Ascending aorta (tissue), 2 donors: Measurements from ENCODE around the gene SNTG2. TPM values are rescaled to one million over a fixed set of nuclear protein-coding genes. Genes with fewer than 3 reads are reported as not detected.

ENCODE experiments used
- DNase-seq, 2 donors: peaks; one replicate each; pipeline ENCODE4 v3.0.0-alpha.2; 2019; ENCODE audit warnings: low spot score in 2 of 2
- H3K27ac ChIP-seq, 2 donors: fragments of 200-600 bp; sonication (generic); one replicate each; pipeline ENCODE4 v1.5.1; 2016 to 2017; ENCODE audit warnings: mild to moderate bottlenecking in 1 of 2
- H3K27me3 ChIP-seq: fragments of 200-600 bp; sonication (generic); one replicate; pipeline ENCODE4 v1.5.1; 2017
- H3K36me3 ChIP-seq, 2 donors: fragments of 200-600 bp; sonication (generic); one replicate each; pipeline ENCODE4 v1.5.1; 2016
- H3K4me1 ChIP-seq, 2 donors: fragments of 200-600 bp; sonication (generic); one replicate each; pipeline ENCODE4 v1.5.1; 2016 to 2017; ENCODE audit warnings: mild to moderate bottlenecking in 1 of 2
- H3K4me3 ChIP-seq, 2 donors: fragments of 200-600 bp; sonication (generic); one replicate each; pipeline ENCODE4 v1.5.1; 2016 to 2017; ENCODE audit warnings: mild to moderate bottlenecking in 1 of 2
- H3K9me3 ChIP-seq, 2 donors: fragments of 200-600 bp; sonication (generic); one replicate each; pipeline ENCODE4 v1.5.1; 2016
- intact Hi-C: fragments of 100-400 bp; cut with DNase I; formaldehyde crosslinking; loops from one replicate; pipeline ENCODE4 v1.15.1; 2023
- total RNA-seq: library from RNA; depleted of rRNA; stranded (reverse); fragments of >200 nt; gene quantifications from one replicate; pipeline ENCODE4 v1.1.0, GENCODE V29; 2016
- TF ChIP-seq, protein P1 (sequence below), 3 experiments: fragments of 200-600 bp in 2 of 3; fragments of 450-650 bp in 1 of 3; sonication (generic) in 2 of 3; IDR thresholded peaks; one replicate each; pipeline ENCODE4 v1.5.1; 2016 to 2019; ENCODE audit warnings: antibody characterized with exemption in 3 of 3, mild to moderate bottlenecking in 1 of 3, moderate library complexity in 1 of 3

SNTG2 gene
- total RNA-seq, 1 donor from 2014 or later: 9.9 TPM

- Histone ChIP-seq H3K36me3 (no peaks in the 10 kb centered on the region), H3K4me3 (no peak overlapping the region), H3K9me3 (no peaks in the 10 kb centered on the region), H3K27ac (no peak overlapping the region), H3K4me1 (no peaks in the 10 kb centered on the region), H3K27me3 (no peaks in the 10 kb centered on the region)
- intact Hi-C loops: no loop called here
- TF ChIP-seq, protein P1, sequence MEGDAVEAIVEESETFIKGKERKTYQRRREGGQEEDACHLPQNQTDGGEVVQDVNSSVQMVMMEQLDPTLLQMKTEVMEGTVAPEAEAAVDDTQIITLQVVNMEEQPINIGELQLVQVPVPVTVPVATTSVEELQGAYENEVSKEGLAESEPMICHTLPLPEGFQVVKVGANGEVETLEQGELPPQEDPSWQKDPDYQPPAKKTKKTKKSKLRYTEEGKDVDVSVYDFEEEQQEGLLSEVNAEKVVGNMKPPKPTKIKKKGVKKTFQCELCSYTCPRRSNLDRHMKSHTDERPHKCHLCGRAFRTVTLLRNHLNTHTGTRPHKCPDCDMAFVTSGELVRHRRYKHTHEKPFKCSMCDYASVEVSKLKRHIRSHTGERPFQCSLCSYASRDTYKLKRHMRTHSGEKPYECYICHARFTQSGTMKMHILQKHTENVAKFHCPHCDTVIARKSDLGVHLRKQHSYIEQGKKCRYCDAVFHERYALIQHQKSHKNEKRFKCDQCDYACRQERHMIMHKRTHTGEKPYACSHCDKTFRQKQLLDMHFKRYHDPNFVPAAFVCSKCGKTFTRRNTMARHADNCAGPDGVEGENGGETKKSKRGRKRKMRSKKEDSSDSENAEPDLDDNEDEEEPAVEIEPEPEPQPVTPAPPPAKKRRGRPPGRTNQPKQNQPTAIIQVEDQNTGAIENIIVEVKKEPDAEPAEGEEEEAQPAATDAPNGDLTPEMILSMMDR (IDR thresholded peaks at IDR 0.05): no peak
- DNase-seq: no peak
These were observed 24.4 kb downstream of the SNTG2 start for GRCh38 chr2:975095-975494.

GRCh38 chr2:979069-979928 is 28.6 kb downstream of the SNTG2 start:
- Histone ChIP-seq H3K36me3 (no peaks in the 10 kb centered on the region), H3K27ac (no peak overlapping the region), H3K9me3 (no peaks in the 10 kb centered on the region), H3K27me3 (no peaks in the 10 kb centered on the region), H3K4me3 (no peak overlapping the region), H3K4me1 (no peaks in the 10 kb centered on the region)
- TF ChIP-seq, protein P1 (IDR thresholded peaks at IDR 0.05): no peak
- intact Hi-C loops: no loop called here
- no peak for DNase-seq

DNA sequence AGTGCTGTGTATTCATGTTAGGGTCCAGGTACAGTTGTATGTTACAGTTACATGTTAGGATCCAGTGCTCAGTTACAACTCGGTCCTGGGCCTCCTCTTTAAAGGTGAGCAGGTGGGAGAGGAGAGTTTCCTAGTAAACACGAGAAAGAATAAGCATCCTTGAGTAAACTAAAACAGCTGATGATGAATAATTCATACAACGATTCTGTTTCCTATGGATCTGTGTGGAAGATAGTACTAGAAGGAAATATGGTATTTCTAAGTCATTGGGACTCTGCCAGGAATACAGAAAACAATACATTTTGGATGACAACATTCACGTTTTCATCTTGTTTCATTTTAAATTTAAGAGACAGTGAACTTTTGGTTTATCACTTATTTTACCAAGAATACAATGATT is 29.5 kb downstream of the SNTG2 start:
- Histone ChIP-seq H3K27me3 (no peaks in the 10 kb centered on the region), H3K4me3 (no peak overlapping the region), H3K36me3 (no peaks in the 10 kb centered on the region), H3K9me3 (no peaks in the 10 kb centered on the region), H3K4me1 (no peaks in the 10 kb centered on the region), H3K27ac (no peak overlapping the region)
- TF ChIP-seq, protein P1 (IDR thresholded peaks at IDR 0.05): no peak
- no peak for DNase-seq
- intact Hi-C loops: no loop called here

DNA sequence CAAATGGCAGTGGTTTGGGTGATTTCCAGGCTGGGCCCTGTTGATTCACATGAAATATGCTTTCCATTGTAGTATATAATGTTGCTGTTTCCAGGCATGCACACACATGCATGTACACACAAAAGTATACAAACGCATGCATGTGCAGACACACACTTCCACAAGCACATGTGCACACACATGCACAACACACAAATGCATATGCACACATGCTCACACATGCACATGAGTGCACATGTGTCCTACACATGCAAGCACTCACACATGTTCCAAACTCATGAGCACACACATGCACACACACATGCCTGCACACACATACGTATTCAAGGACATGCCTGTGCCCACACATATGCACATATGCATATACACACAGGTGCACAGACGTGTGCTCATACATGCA is 30.6 kb downstream of the SNTG2 start:
- no peak for DNase-seq
- H3K4me1 ChIP-seq: no peaks in the 10 kb centered on the region
- H3K4me3 ChIP-seq: no peak overlapping the region
- no peaks in the 10 kb centered on the region for H3K9me3 ChIP-seq
- TF ChIP-seq, protein P1 (IDR thresholded peaks at IDR 0.05): no peak
- no peaks in the 10 kb centered on the region for H3K36me3 ChIP-seq
- intact Hi-C loops: no loop called here
- no peak overlapping the region for H3K27ac ChIP-seq
- H3K27me3 ChIP-seq: no peaks in the 10 kb centered on the region

- no peaks in the 10 kb centered on the region for H3K4me1 ChIP-seq
- H3K27me3 ChIP-seq: no peaks in the 10 kb centered on the region
- TF ChIP-seq, protein P1 (IDR thresholded peaks at IDR 0.05): no peak
- DNase-seq: no peak
- H3K27ac ChIP-seq: no peak overlapping the region
- no peaks in the 10 kb centered on the region for H3K9me3 ChIP-seq
- intact Hi-C loops: no loop called here
- no peak overlapping the region for H3K4me3 ChIP-seq
- no peaks in the 10 kb centered on the region for H3K36me3 ChIP-seq
These were observed 31.1 kb downstream of the SNTG2 start for GRCh38 chr2:981759-982158.
